Effector memory CD8-positive, alpha-beta T cell (primary cell): ENCODE data around the gene NRIP1.
A peak's percentile ranks its signal among the peaks of the same experiment; 100 is the strongest.

ENCODE experiments used
- ATAC-seq: fragments of 150-1000 bp; cut with Tn5 transposase; replicated peaks from 2 replicates; pipeline ENCODE4 v1.10.0; 2021; ENCODE audit warnings: mild to moderate bottlenecking, moderate library complexity
- DNase-seq, 3 experiments: peaks; one replicate each; pipeline ENCODE4 v3.0.0; 2021
- H3K27ac Mint-ChIP-seq, 2 donors: one replicate each; pipeline ENCODE4 v1.8.0; 2022; ENCODE audit warnings: mild to moderate bottlenecking in 2 of 2, mixed read lengths in 2 of 2, moderate library complexity in 2 of 2
- H3K27me3 Mint-ChIP-seq, 2 donors: one replicate each; pipeline ENCODE4 v1.8.0; 2022; ENCODE audit warnings: mixed read lengths in 2 of 2
- H3K36me3 Mint-ChIP-seq: one replicate; pipeline ENCODE4 v1.8.0; 2022; ENCODE audit warnings: mild to moderate bottlenecking, moderate library complexity, mixed read lengths; ENCODE audit not compliant: insufficient read depth
- H3K4me1 Mint-ChIP-seq, 2 donors: one replicate each; pipeline ENCODE4 v1.8.0; 2022; ENCODE audit warnings: low read depth in 2 of 2, mixed read lengths in 2 of 2
- H3K4me3 Mint-ChIP-seq, 2 donors: one replicate each; pipeline ENCODE4 v1.8.0; 2022; ENCODE audit warnings: mild to moderate bottlenecking in 2 of 2, mixed read lengths in 2 of 2, moderate library complexity in 2 of 2
- H3K9me3 Mint-ChIP-seq, 2 donors: one replicate each; pipeline ENCODE4 v1.8.0; 2022; ENCODE audit warnings: mixed read lengths in 2 of 2

NRIP1 gene

GRCh38 chr21:14987370-14988170 lies 77.2 kb downstream of the NRIP1 start:
- H3K36me3 Mint-ChIP-seq: peaks cover 15% of the 10 kb centered on the region
- no peak overlapping the region for H3K4me3 Mint-ChIP-seq

GRCh38 chr21:14985306-14985705 lies 79.5 kb downstream of the NRIP1 start:
- no peaks in the 10 kb centered on the region for H3K9me3 Mint-ChIP-seq
- ATAC-seq: no peak
- DNase-seq: no peak
- peaks cover 5% of the 10 kb centered on the region in 2 donors for H3K4me1 Mint-ChIP-seq
- H3K27ac Mint-ChIP-seq: no peak overlapping the region
- no peaks in the 10 kb centered on the region for H3K27me3 Mint-ChIP-seq
- H3K4me3 Mint-ChIP-seq: no peak overlapping the region
- peaks cover 5% of the 10 kb centered on the region for H3K36me3 Mint-ChIP-seq

More at GRCh38 chr21:14987370-14988170, 77.2 kb downstream of the NRIP1 start:
- no peaks in the 10 kb centered on the region for H3K9me3 Mint-ChIP-seq
- H3K27ac Mint-ChIP-seq: no peak overlapping the region
- no peaks in the 10 kb centered on the region for H3K27me3 Mint-ChIP-seq
- DNase-seq (no peak), ATAC-seq (no peak)
- H3K4me1 Mint-ChIP-seq: peaks cover 3 to 9% of the 10 kb centered on the region in 2 donors

- no peak overlapping the region for H3K27ac Mint-ChIP-seq
Measured at GRCh38 chr21:14982336-14982735, 82.5 kb downstream of the NRIP1 start.

DNA sequence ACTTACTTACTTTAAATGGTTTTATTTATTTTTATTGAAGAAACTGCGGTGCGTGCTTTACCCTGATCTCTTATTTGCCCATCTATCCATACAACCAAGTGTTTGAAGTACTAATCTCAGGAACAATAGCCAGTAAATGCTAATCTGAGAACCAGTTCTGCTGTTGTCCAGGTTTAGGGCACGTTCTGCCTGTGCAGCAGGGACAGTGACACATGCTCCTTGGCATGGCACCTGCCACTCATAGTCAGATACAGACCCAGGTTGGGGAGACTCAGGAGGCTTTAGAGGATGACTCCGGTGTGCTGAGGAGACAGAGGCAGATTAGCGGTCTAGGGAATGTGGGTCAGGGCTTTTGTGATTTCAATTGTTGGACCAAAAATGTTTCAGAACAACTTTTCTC lies 83.6 kb downstream of the NRIP1 start:
- H3K36me3 Mint-ChIP-seq: peaks cover 2% of the 10 kb centered on the region

More at GRCh38 chr21:14982336-14982735, 82.5 kb downstream of the NRIP1 start:
- H3K4me1 Mint-ChIP-seq: peaks cover 0 to 9% of the 10 kb centered on the region in 2 donors
- ATAC-seq (no peak), DNase-seq (no peak)
- H3K27me3 Mint-ChIP-seq: no peaks in the 10 kb centered on the region
- H3K4me3 Mint-ChIP-seq: no peak overlapping the region
- H3K36me3 Mint-ChIP-seq: peaks cover 2% of the 10 kb centered on the region
- no peaks in the 10 kb centered on the region for H3K9me3 Mint-ChIP-seq

GRCh38 chr21:14979264-14979663 lies 85.5 kb downstream of the NRIP1 start:
- Mint-ChIP-seq H3K4me1 (peaks cover 0 to 9% of the 10 kb centered on the region in 2 donors), H3K36me3 (peaks cover 2% of the 10 kb centered on the region), H3K27me3 (no peaks in the 10 kb centered on the region), H3K9me3 (no peaks in the 10 kb centered on the region), H3K4me3 (no peak overlapping the region), H3K27ac (peak overlapping the region in 1 of 2 donors; percentile 35)
- no peak for DNase-seq
- no peak for ATAC-seq

More for the DNA sequence above, 83.6 kb downstream of the NRIP1 start:
- no peak for DNase-seq
- H3K4me1 Mint-ChIP-seq: peaks cover 0 to 9% of the 10 kb centered on the region in 2 donors
- no peak overlapping the region for H3K27ac Mint-ChIP-seq
- no peaks in the 10 kb centered on the region for H3K9me3 Mint-ChIP-seq
- no peak overlapping the region for H3K4me3 Mint-ChIP-seq
- no peak for ATAC-seq
- no peaks in the 10 kb centered on the region for H3K27me3 Mint-ChIP-seq

- H3K27me3 Mint-ChIP-seq: no peaks in the 10 kb centered on the region
- H3K36me3 Mint-ChIP-seq: peaks cover 2% of the 10 kb centered on the region
- no peak overlapping the region for H3K27ac Mint-ChIP-seq
- no peak for DNase-seq
- H3K4me3 Mint-ChIP-seq: no peak overlapping the region
- no peaks in the 10 kb centered on the region for H3K9me3 Mint-ChIP-seq
- peaks cover 0 to 9% of the 10 kb centered on the region in 2 donors for H3K4me1 Mint-ChIP-seq
- ATAC-seq: no peak
Measured at GRCh38 chr21:14977814-14978213, 87.0 kb downstream of the NRIP1 start.

- H3K4me1 Mint-ChIP-seq: peaks cover 0 to 6% of the 10 kb centered on the region in 2 donors
- H3K27ac Mint-ChIP-seq: no peak overlapping the region
- H3K27me3 Mint-ChIP-seq: no peaks in the 10 kb centered on the region
- ATAC-seq (no peak), DNase-seq (no peak)
- no peak overlapping the region for H3K4me3 Mint-ChIP-seq
- no peaks in the 10 kb centered on the region for H3K9me3 Mint-ChIP-seq
- no peaks in the 10 kb centered on the region for H3K36me3 Mint-ChIP-seq
Measured at GRCh38 chr21:14975136-14975919, 89.5 kb downstream of the NRIP1 start.

DNA sequence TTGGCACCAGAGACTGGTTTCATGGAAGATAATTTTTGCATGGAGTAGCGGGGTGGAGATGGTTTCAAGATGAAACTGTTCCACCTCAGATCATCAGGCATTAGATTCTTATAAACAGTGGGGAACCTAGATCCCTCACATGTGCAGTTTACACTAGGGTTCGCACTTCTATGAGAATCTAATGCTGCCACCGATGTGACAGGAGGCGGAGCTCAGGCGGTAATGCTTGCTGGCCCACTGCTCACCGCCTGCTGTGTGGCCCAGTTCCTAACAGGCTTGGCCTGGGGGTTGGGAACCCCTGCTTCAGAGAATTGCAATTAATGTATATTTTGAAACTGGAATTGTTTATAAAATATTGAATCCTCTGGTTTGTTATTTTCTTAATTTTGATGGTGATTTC lies 92.1 kb downstream of the NRIP1 start:
- Mint-ChIP-seq H3K36me3 (peaks cover 9% of the 10 kb centered on the region), H3K27me3 (no peaks in the 10 kb centered on the region), H3K9me3 (no peaks in the 10 kb centered on the region), H3K4me3 (no peak overlapping the region), H3K27ac (no peak overlapping the region), H3K4me1 (peaks cover 0 to 2% of the 10 kb centered on the region in 2 donors)
- no peak for DNase-seq
- no peak for ATAC-seq

- no peaks in the 10 kb centered on the region for H3K9me3 Mint-ChIP-seq
- H3K27me3 Mint-ChIP-seq: no peaks in the 10 kb centered on the region
- H3K4me3 Mint-ChIP-seq: no peak overlapping the region
- peaks cover 19% of the 10 kb centered on the region for H3K36me3 Mint-ChIP-seq
- DNase-seq (no peak), ATAC-seq (no peak)
- H3K27ac Mint-ChIP-seq: no peak overlapping the region
- peaks cover 4 to 10% of the 10 kb centered on the region in 2 donors for H3K4me1 Mint-ChIP-seq
Measured at GRCh38 chr21:14968821-14969220, 96.0 kb downstream of the NRIP1 start.

DNA sequence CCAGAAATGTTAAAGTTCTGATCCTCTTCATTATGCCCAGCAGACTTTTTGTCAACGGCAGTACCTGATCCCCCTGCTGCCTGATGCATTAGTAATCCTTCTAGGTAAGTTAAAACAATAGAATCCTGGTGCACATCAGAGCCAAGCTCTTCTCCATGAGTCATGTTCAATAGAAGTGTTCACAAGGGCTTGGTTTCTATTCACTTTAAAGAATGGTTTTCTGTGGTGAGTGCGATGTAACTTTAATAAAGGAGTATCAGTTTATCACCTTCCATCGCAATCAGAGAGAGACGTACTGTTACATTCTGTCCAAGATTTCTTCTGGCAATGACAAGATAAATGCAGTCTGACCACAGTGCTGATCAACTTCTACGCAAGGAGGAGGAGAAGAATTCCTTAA lies 96.8 kb downstream of the NRIP1 start:
- Mint-ChIP-seq H3K27ac (no peak overlapping the region), H3K4me1 (peaks cover 4 to 10% of the 10 kb centered on the region in 2 donors), H3K36me3 (peaks cover 19% of the 10 kb centered on the region), H3K4me3 (no peak overlapping the region), H3K9me3 (no peaks in the 10 kb centered on the region), H3K27me3 (no peaks in the 10 kb centered on the region)
- DNase-seq: no peak
- ATAC-seq: no peak

GRCh38 chr21:14964621-14965020 lies 100.2 kb downstream of the NRIP1 start:
- H3K36me3 Mint-ChIP-seq: peaks cover 19% of the 10 kb centered on the region
- peaks cover 4 to 10% of the 10 kb centered on the region in 2 donors for H3K4me1 Mint-ChIP-seq
- no peak overlapping the region for H3K27ac Mint-ChIP-seq
- no peaks in the 10 kb centered on the region for H3K27me3 Mint-ChIP-seq
- H3K4me3 Mint-ChIP-seq: no peak overlapping the region
- no peaks in the 10 kb centered on the region for H3K9me3 Mint-ChIP-seq
- DNase-seq: no peak
- ATAC-seq: no peak

- no peak overlapping the region for H3K4me3 Mint-ChIP-seq
Measured at GRCh38 chr21:14962217-14962616, 102.6 kb downstream of the NRIP1 start.

GRCh38 chr21:14961502-14961901 lies 103.3 kb downstream of the NRIP1 start:
- Mint-ChIP-seq H3K4me1 (peaks cover 4 to 8% of the 10 kb centered on the region in 2 donors), H3K9me3 (no peaks in the 10 kb centered on the region), H3K27ac (no peak overlapping the region), H3K4me3 (no peak overlapping the region), H3K27me3 (no peaks in the 10 kb centered on the region), H3K36me3 (peaks cover 5% of the 10 kb centered on the region)
- ATAC-seq (no peak), DNase-seq (no peak)

More at GRCh38 chr21:14962217-14962616, 102.6 kb downstream of the NRIP1 start:
- Mint-ChIP-seq H3K36me3 (peaks cover 8% of the 10 kb centered on the region), H3K4me1 (peaks cover 4 to 8% of the 10 kb centered on the region in 2 donors), H3K9me3 (no peaks in the 10 kb centered on the region), H3K27ac (no peak overlapping the region), H3K27me3 (no peaks in the 10 kb centered on the region)
- no peak for ATAC-seq
- DNase-seq: no peak

- H3K27me3 Mint-ChIP-seq: no peaks in the 10 kb centered on the region
- no peak for DNase-seq
Measured at GRCh38 chr21:14959343-14959742, 105.5 kb downstream of the NRIP1 start.

More at GRCh38 chr21:14959343-14959742, 105.5 kb downstream of the NRIP1 start:
- no peak for ATAC-seq
- Mint-ChIP-seq H3K27ac (no peak overlapping the region), H3K36me3 (no peaks in the 10 kb centered on the region), H3K4me1 (no peaks in the 10 kb centered on the region), H3K9me3 (no peaks in the 10 kb centered on the region), H3K4me3 (no peak overlapping the region)
